ENCODE measurements around the gene SSTR3.

DNA sequence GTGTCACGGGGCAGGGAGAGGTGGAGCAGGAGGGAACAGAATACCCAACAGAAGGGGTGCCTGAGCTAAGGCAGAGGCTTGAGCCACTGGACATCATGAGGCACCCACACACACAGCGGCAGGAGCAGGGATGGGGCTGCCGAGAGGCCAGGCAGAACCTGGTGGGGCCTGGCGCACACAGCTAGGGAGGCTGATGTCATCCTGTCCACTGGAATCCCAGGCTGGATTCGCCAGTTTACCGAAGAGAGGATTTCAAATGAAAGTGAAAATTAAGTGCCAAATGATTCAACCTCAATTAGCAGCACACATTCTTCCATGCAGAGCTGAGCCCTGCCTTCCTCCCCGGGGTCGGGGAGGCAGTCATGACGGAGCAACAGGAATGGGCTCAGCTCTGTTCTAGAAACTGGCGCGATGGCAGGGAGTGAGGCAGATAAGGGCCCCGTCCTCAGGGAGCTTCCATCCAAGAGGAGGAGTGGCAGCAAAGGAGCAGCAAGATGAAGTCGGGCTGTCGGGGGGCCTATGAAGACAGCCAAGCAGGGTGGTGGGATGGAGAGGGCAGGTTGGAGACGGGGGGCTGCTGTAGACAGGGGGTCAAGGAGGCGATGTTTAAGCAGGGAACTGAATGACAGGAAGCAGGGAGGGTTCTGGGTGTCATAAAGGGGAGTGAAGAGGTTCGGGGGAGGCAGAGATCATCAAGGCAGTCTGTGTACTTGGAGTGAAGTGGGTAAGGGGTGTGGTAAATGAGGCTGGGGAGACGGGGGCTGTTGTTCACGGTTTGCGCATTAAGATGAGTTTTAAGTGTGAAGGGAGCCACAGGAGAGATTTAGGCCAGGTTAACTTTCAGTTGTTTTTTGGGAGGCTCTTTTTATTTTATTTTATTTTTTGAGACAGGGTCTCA, 25.3 kb upstream of the SSTR3 start:
- TF ChIP-seq, protein P1, sequence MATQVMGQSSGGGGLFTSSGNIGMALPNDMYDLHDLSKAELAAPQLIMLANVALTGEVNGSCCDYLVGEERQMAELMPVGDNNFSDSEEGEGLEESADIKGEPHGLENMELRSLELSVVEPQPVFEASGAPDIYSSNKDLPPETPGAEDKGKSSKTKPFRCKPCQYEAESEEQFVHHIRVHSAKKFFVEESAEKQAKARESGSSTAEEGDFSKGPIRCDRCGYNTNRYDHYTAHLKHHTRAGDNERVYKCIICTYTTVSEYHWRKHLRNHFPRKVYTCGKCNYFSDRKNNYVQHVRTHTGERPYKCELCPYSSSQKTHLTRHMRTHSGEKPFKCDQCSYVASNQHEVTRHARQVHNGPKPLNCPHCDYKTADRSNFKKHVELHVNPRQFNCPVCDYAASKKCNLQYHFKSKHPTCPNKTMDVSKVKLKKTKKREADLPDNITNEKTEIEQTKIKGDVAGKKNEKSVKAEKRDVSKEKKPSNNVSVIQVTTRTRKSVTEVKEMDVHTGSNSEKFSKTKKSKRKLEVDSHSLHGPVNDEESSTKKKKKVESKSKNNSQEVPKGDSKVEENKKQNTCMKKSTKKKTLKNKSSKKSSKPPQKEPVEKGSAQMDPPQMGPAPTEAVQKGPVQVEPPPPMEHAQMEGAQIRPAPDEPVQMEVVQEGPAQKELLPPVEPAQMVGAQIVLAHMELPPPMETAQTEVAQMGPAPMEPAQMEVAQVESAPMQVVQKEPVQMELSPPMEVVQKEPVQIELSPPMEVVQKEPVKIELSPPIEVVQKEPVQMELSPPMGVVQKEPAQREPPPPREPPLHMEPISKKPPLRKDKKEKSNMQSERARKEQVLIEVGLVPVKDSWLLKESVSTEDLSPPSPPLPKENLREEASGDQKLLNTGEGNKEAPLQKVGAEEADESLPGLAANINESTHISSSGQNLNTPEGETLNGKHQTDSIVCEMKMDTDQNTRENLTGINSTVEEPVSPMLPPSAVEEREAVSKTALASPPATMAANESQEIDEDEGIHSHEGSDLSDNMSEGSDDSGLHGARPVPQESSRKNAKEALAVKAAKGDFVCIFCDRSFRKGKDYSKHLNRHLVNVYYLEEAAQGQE (IDR thresholded peaks at IDR 0.05; ENCODE audit: insufficient read depth in 1 of 2, low read depth in 2 of 2, low read length in 1 of 2), result no peak
- TF ChIP-seq POLR2AphosphoS5 (IDR thresholded peaks at IDR 0.05; ENCODE audit: low read depth, low read length), result no peak
- TF ChIP-seq, protein P2, sequence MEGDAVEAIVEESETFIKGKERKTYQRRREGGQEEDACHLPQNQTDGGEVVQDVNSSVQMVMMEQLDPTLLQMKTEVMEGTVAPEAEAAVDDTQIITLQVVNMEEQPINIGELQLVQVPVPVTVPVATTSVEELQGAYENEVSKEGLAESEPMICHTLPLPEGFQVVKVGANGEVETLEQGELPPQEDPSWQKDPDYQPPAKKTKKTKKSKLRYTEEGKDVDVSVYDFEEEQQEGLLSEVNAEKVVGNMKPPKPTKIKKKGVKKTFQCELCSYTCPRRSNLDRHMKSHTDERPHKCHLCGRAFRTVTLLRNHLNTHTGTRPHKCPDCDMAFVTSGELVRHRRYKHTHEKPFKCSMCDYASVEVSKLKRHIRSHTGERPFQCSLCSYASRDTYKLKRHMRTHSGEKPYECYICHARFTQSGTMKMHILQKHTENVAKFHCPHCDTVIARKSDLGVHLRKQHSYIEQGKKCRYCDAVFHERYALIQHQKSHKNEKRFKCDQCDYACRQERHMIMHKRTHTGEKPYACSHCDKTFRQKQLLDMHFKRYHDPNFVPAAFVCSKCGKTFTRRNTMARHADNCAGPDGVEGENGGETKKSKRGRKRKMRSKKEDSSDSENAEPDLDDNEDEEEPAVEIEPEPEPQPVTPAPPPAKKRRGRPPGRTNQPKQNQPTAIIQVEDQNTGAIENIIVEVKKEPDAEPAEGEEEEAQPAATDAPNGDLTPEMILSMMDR (IDR thresholded peaks at IDR 0.05), result no peak
- TF ChIP-seq SIN3A (IDR thresholded peaks at IDR 0.05; ENCODE audit: borderline replicate concordance, insufficient read depth, low read depth, low read length), result no peak

Data from Panc1 (cell line).